Duodenal mucosa (tissue), 2 donors: ENCODE results near the gene MYH16.

Source experiments
- H3K27ac ChIP-seq: one replicate; pipeline ENCODE4 v1.7.0; 2013; ENCODE audit warnings: low read depth, low read length
- H3K27me3 ChIP-seq, 2 donors: one replicate each; pipeline ENCODE4 v1.7.0; 2013; ENCODE audit warnings: low read length in 2 of 2, control low read depth in 1 of 2; ENCODE audit not compliant: insufficient read depth in 2 of 2, control insufficient read depth in 1 of 2
- H3K36me3 ChIP-seq, 2 donors: one replicate each; pipeline ENCODE4 v1.7.0; 2013; ENCODE audit warnings: low read length in 2 of 2, control low read depth in 1 of 2; ENCODE audit not compliant: insufficient read depth in 2 of 2, control insufficient read depth in 1 of 2
- H3K4me1 ChIP-seq, 2 donors: one replicate each; pipeline ENCODE4 v1.7.0; 2013; ENCODE audit warnings: low read length in 2 of 2, control low read depth in 1 of 2; ENCODE audit not compliant: insufficient read depth in 2 of 2, control insufficient read depth in 1 of 2
- H3K4me3 ChIP-seq, 2 donors: one replicate each; pipeline ENCODE4 v1.7.0; 2013; ENCODE audit warnings: low read length in 2 of 2, low read depth in 1 of 2
- H3K9ac ChIP-seq, 2 donors: one replicate each; pipeline ENCODE4 v1.7.0; 2013; ENCODE audit warnings: low read length in 2 of 2, low read depth in 1 of 2
- H3K9me3 ChIP-seq, 2 donors: one replicate each; pipeline ENCODE4 v1.7.0; 2013; ENCODE audit warnings: low read length in 2 of 2, control low read depth in 1 of 2; ENCODE audit not compliant: control insufficient read depth in 1 of 2

MYH16 gene

DNA sequence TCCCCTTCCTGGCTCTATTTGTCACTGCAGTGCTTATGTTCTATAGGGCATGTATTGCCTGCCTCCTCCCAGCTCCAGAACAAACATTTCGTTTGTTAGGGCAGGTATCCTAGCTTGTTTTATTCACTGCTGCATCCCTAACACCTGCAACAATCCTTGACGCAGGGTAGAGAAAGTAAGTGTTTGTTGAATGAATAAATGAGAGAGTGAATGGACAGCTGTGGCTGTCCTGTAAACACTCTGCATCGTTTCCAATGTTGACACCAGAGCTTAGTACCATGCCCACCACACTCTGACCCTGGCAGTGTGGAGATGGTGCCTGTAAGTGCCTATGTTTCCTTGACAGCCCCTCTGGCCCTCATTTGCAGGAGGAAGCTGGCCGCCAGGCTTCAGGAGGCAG lies 21.0 kb downstream of the MYH16 start:
- Histone ChIP-seq H3K27me3 (no peaks in the 10 kb centered on the region), H3K27ac (no peak overlapping the region), H3K36me3 (no peaks in the 10 kb centered on the region), H3K4me1 (peaks cover 0 to 8% of the 10 kb centered on the region in 2 donors), H3K9ac (no peak overlapping the region), H3K4me3 (no peak overlapping the region), H3K9me3 (no peaks in the 10 kb centered on the region)

DNA sequence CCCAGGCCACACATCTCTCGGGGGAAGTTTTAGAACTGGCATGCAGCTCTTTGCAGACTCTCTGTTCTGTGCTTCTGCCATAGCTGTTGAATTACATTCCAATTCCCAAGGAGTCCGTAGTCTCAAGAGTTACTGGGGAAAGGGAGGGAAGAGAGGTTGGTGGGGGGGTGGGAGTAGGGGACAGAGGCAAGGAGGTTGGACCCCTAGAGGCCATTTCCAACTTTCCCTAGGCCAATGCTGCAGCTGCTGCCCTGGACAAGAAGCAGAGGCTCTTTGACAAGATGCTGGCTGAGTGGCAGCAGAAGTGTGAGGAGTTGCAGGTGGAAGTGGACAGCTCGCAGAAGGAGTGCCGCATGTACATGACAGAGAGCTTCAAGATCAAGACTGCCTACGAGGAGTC lies 23.8 kb downstream of the MYH16 start:
- Histone ChIP-seq H3K4me1 (no peaks in the 10 kb centered on the region), H3K9me3 (no peaks in the 10 kb centered on the region), H3K36me3 (no peaks in the 10 kb centered on the region), H3K27me3 (no peaks in the 10 kb centered on the region), H3K9ac (no peak overlapping the region), H3K4me3 (no peak overlapping the region), H3K27ac (no peak overlapping the region)

- H3K9ac ChIP-seq = no peak overlapping the region
- H3K36me3 ChIP-seq = no peaks in the 10 kb centered on the region
- H3K4me3 ChIP-seq = no peak overlapping the region
- H3K9me3 ChIP-seq = no peaks in the 10 kb centered on the region
- H3K27me3 ChIP-seq = no peaks in the 10 kb centered on the region
- H3K4me1 ChIP-seq = no peaks in the 10 kb centered on the region
- H3K27ac ChIP-seq = no peak overlapping the region
Observed at GRCh38 chr7:99301496-99301895, 28.9 kb downstream of the MYH16 start.

DNA sequence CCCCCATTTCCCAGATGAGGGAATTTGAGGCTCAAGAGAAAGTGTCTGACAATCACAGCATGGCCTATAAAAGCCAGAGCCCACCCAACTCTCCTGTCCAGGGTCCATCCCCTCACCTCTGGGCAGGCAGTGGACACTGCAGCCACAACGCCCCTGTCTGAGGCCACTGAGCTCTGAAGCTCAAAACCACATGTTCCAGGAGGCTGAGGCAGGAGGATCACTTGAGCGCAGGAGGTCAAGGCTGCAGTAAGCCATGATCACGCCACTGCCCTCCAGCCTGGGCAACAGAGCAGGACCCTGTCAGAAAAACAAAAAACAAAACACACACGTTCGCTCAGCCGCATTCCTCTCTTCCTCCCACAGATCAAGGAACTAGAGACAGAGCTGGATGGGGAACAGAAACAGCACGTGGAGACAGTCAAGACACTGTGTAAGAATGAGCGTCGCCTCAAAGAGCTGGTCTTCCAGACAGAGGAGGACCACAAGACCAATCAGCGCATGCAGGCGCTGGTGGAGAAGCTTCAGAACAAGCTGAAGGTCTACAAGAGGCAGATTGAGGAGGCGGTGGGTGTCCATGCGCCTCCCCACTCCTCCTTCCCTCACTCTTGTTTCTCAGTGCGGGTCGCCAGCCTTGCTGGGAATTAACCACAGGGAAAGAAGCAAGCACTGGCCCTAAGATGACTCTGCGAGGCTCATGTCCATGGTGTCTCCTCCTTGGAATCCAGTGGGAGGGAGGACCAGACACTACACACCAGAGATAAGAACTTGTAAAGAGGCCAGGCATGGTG lies 33.0 kb downstream of the MYH16 start:
- Histone ChIP-seq H3K36me3 (no peaks in the 10 kb centered on the region), H3K27ac (no peak overlapping the region), H3K27me3 (no peaks in the 10 kb centered on the region), H3K9me3 (peaks cover 0 to 4% of the 10 kb centered on the region in 2 donors), H3K4me1 (no peaks in the 10 kb centered on the region), H3K9ac (no peak overlapping the region), H3K4me3 (no peak overlapping the region)

DNA sequence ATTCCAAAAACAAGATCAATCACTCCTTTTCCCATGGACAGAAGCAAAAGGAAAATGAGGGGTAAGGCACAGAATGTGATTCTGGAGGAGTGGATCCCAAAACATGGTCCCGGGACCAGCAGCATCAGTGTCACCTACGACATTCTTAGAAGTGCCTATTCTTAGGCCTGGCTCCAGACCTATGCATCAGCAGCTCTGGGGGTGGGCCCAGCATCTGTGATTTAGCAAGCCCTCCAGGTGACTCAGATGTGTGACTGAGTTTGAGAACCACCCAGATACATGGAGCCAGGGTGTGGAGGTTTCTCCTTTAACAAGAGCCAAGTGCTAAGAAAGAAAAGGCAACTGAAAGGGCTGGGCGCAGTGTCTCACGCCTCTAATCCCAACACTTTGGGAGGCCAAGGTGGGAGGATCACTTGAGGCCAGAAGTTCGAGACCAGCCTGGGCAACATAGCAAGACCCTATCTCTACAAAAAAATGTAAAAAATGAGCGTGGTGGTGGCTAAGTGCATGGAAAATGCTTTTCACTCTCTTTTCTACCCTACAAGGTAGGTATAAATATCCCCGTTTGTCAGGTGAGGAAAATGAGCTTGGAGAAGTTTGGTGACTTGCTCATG lies 35.9 kb downstream of the MYH16 start:
- H3K36me3 ChIP-seq = no peaks in the 10 kb centered on the region
- no peak overlapping the region for H3K4me3 ChIP-seq
- peaks cover 0 to 4% of the 10 kb centered on the region in 2 donors for H3K9me3 ChIP-seq
- no peak overlapping the region for H3K27ac ChIP-seq
- H3K4me1 ChIP-seq = peaks cover 0 to 4% of the 10 kb centered on the region in 2 donors
- no peak overlapping the region for H3K9ac ChIP-seq
- no peaks in the 10 kb centered on the region for H3K27me3 ChIP-seq

DNA sequence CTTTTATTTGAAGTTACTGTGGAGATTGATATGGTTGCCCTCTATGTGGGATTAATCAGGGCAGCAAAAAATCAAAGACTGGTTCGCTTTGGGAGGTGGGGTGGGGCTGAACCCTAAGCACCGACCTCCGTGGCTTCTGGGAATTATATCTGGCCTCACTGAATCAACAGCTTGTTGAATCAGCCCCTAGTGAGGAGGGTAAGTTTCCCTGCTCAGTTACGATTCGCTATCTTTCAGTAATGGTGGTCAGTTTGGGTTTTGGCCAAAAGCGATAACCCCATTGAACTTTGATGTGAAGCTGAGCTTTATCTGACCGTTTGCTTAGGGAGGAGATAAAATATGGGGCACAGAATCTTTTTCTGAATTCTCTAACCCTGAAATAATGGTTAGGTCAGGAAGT lies 36.5 kb downstream of the MYH16 start:
- Histone ChIP-seq H3K9me3 (peaks cover 0 to 4% of the 10 kb centered on the region in 2 donors), H3K27ac (no peak overlapping the region), H3K4me3 (no peak overlapping the region), H3K36me3 (no peaks in the 10 kb centered on the region), H3K4me1 (peaks cover 0 to 4% of the 10 kb centered on the region in 2 donors), H3K27me3 (no peaks in the 10 kb centered on the region), H3K9ac (no peak overlapping the region)

DNA sequence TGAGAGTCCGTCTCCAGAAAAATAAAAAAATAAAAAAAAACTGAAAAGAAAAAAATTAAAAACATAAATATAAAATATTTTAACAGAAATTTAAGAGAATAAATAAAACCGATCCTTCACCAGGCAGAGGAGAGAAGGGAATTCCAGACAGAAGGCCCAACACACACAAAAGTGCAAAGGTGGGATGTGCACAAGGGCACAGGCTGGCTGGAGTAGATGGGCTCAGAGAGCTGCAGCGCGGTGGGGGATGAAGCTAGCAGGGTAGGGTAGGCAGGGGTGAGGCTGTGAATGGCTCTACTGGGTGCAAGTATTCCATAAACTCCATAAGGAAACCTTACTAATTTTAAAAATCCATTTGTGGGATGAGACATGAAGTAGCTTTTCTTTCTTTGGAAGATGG lies 37.4 kb downstream of the MYH16 start:
- Histone ChIP-seq H3K9ac (no peak overlapping the region), H3K27me3 (no peaks in the 10 kb centered on the region), H3K4me3 (no peak overlapping the region), H3K36me3 (no peaks in the 10 kb centered on the region), H3K9me3 (peaks cover 0 to 4% of the 10 kb centered on the region in 2 donors), H3K4me1 (peaks cover 0 to 4% of the 10 kb centered on the region in 2 donors), H3K27ac (no peak overlapping the region)

DNA sequence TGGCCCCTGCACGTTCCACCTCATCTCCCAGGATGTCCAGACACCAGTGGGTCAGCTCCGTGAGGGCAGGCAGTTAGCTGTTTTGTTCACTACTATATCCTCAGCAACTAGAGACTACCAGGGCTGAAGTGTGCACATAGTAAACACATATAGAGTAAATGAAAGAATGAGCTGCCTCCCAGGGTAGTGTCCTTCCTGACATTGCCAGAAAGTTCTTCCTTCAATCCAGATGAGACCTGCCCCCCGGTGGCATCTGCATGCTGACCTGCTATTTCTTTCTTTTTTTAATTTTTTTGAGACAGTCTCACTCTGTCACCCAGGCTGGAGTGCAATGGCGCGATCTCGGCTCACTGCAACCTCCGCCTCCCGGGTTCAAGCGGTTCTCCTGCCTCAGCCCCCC lies 39.1 kb downstream of the MYH16 start:
- Histone ChIP-seq H3K4me3 (no peak overlapping the region), H3K27ac (no peak overlapping the region), H3K36me3 (no peaks in the 10 kb centered on the region), H3K9ac (no peak overlapping the region), H3K9me3 (peaks cover 0 to 4% of the 10 kb centered on the region in 2 donors), H3K4me1 (peaks cover 0 to 4% of the 10 kb centered on the region in 2 donors), H3K27me3 (no peaks in the 10 kb centered on the region)

- H3K9ac ChIP-seq = peak overlapping the region in 1 of 2 donors; percentile 6
- peaks cover 3 to 4% of the 10 kb centered on the region in 2 donors for H3K4me1 ChIP-seq
- H3K27me3 ChIP-seq = no peaks in the 10 kb centered on the region
- no peak overlapping the region for H3K27ac ChIP-seq
- H3K36me3 ChIP-seq = no peaks in the 10 kb centered on the region
- H3K9me3 ChIP-seq = peaks cover 0 to 4% of the 10 kb centered on the region in 2 donors
- H3K4me3 ChIP-seq = no peak overlapping the region
Observed at GRCh38 chr7:99312316-99313203, 39.9 kb downstream of the MYH16 start.

DNA sequence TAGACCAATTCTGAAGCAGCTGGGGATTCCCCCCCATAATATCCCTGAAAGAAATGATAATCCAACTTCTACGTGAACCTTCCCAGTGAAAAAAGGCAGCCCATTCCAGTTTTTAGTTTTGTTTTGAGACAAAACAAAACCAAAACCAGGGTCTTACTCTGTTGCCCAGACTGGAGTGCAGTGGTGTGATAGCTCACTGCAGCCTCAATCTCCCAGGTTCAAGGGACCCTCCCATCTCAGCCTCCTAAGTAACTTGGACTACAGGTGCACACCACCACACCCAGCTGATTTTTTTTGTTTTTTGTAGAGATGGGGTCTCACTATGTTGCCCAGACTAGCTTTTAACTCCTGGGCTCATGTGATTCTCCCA lies 40.5 kb downstream of the MYH16 start:
- Histone ChIP-seq H3K36me3 (no peaks in the 10 kb centered on the region), H3K9ac (no peak overlapping the region), H3K9me3 (peaks cover 0 to 4% of the 10 kb centered on the region in 2 donors), H3K27me3 (no peaks in the 10 kb centered on the region), H3K4me3 (no peak overlapping the region), H3K4me1 (peaks cover 4 to 7% of the 10 kb centered on the region in 2 donors), H3K27ac (no peak overlapping the region)
